Bronchial epithelial cell (primary cell): Measurements from ENCODE around the gene STK11. TPM values are rescaled to one million over a fixed set of nuclear protein-coding genes. Genes with fewer than 3 reads are reported as not detected.

Experiments used
- DNase-seq: peaks from one replicate; pipeline ENCODE4 v3.0.0-alpha.2; 2010; ENCODE audit warnings: low read depth
- FAIRE-seq: peaks from 2 replicates; lab custom pipeline; 2011; peaks lifted over from hg19 to GRCh38; lab: Jason Lieb, UNC
- H3K27me3 ChIP-seq: 2 replicates; pipeline ENCODE4 v1.5.1; 2011; ENCODE audit warnings: low read length; ENCODE audit not compliant: control insufficient read depth, insufficient read depth
- H3K36me3 ChIP-seq: 2 replicates; pipeline ENCODE4 v1.5.1; 2011; ENCODE audit warnings: low read length; ENCODE audit not compliant: control insufficient read depth, insufficient read depth
- H3K4me3 ChIP-seq: 2 replicates; pipeline ENCODE4 v1.5.1; 2011; ENCODE audit warnings: mild to moderate bottlenecking, low read depth, low read length, control low read depth
- total RNA-seq: library from RNA; depleted of rRNA; stranded (reverse); fragments of >200 nt; gene quantifications from 2 replicates; pipeline ENCODE4 v1.2.1, GENCODE V29; 2014
- TF ChIP-seq, protein P1 (sequence below): IDR thresholded peaks from 2 replicates; pipeline ENCODE4 v1.5.1; 2011; ENCODE audit warnings: mild to moderate bottlenecking, moderate library complexity, low read length, control low read depth, inconsistent platforms; ENCODE audit not compliant: insufficient read depth, severe bottlenecking

The STK11 gene
- total RNA-seq, 1 donor from 2014 or later, result 117 TPM

DNA sequence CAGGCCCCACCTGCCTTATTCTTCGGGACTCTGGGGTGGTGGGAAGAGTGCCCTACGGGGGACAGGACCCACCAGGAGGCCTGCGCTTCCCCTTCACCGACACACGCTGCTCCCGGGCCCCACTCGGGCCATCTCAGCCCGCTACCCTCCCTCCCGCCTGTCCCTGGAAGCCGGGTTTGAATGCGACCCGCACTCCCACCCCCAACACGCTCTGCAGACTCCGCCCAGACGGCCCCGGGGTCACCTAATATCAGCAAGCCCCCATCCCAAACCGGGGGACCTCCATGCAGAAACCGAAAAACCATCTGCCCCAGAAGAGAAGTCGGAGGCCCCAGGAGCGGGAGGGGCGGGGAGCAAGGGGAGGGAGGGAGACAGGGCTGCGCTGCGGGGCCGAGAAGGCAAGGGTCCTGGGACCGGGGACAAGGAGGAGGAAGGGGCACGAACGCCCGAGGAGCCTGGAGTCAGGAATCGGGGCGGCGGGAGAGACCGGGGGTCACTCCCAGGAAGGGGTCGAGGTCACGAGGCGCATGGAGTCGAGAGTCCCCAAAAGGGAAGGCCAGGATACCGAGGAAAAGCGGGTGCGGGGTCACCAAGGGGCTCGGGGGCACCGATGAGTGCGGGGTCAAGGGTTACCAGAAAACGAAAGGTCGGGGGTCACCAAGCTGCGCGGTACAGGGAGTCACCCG is 32.3 kb upstream of the STK11 start:
- DNase-seq, result no peak
- FAIRE-seq, result no peak

DNA sequence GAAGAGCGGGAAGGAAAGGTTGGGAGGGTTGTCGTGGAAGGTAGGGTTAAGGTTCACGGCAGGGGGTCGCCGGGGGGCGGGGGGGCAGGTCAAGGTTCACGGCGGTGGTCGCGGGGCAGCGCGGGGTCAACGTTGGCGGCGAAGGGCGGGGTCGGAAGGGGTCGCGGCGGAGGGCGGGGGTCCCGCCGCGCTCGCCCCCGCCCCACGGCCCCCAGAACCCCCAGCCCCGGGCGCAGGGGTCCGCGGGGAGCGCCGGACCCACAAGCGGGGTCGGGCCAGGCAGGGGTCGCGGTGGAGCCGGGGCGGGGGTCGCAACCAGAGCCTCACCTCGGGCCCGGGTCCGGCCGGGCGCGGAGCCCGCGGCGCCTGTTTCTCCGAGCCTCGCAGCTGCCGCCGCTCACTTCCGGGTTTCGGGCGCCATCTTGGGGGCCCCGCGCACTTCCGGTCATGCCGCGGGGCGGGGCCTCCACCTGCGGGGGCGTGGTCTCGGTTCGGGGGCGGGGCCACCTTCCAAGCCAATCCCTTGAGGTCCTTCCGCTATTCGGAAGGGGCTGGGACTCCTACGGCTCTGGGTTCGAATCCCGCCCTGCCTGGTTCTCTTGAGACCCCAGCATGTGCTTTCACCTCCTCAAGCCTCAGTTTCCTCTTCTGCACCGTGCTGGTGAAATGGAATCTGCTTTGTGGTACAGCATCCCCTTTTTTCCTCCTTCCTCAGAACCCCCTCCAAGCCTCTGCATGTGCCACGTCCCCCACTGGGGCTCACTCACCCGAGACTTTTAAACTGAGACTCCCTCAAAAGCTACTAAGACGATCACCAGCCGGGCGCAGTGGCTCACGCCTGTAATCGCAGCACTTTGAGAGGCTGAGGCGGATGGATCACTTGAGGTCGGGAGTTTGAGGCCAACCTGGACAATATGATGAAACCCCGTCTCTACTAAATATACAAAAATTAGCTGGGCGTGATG is 31.5 kb upstream of the STK11 start, which contains the start of gene SBNO2:
Gene SBNO2 (minus strand): TSS at position 424 of the 965 bp plus-strand sequence. CDS start 19,992 bp downstream, outside the sequence.
- FAIRE-seq (no peak), DNase-seq (peak; percentile 51)
- H3K27me3 ChIP-seq, result no peaks in the 10 kb centered on the region
- no peaks in the 10 kb centered on the region for H3K36me3 ChIP-seq
- peak within 1 kb of the TSS; percentile 87 for H3K4me3 ChIP-seq
- TF ChIP-seq, protein P1, sequence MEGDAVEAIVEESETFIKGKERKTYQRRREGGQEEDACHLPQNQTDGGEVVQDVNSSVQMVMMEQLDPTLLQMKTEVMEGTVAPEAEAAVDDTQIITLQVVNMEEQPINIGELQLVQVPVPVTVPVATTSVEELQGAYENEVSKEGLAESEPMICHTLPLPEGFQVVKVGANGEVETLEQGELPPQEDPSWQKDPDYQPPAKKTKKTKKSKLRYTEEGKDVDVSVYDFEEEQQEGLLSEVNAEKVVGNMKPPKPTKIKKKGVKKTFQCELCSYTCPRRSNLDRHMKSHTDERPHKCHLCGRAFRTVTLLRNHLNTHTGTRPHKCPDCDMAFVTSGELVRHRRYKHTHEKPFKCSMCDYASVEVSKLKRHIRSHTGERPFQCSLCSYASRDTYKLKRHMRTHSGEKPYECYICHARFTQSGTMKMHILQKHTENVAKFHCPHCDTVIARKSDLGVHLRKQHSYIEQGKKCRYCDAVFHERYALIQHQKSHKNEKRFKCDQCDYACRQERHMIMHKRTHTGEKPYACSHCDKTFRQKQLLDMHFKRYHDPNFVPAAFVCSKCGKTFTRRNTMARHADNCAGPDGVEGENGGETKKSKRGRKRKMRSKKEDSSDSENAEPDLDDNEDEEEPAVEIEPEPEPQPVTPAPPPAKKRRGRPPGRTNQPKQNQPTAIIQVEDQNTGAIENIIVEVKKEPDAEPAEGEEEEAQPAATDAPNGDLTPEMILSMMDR, result no peak

More for the DNA sequence above, 32.3 kb upstream of the STK11 start:
- H3K4me3 ChIP-seq, result peak overlapping the region; percentile 87
- TF ChIP-seq, protein P1, result no peak
- H3K36me3 ChIP-seq, result no peaks in the 10 kb centered on the region
- H3K27me3 ChIP-seq, result no peaks in the 10 kb centered on the region

DNA sequence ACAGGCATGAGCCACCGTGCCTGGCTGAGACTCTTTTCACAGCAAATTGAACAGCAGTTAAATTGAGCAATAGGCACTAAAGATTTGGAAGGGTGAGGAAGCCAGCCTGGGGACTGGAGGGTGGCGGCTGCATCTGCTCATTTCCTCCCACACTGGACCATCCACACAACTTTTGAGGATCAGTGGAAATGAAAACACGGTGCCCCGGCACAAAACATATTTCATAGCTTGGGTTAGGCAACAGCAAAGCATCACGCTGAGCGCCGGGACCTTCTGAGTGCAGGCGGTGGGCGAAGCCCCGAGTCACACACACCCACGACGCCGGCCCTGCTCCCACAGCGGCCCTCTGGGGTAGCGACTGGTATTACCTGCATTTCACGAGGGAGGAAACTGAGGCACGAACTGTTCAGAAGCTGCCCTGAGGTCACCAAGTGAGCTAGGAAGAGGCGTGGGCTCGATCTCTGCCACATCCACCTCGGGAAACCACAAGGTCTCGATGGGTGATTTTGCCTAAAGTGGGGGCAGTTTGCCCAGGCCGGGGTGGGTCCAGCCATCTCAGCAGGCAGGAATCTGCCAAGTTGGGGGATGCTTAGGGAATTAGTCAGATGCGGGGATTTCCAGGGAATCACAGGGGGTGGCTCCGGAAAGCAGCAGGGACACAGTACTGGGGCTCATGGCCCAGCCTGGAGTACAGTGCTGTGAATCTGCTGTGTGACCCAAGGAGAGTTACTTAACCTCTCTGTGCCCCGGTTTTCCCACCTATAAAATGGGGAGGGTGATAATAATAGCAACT is 28.1 kb upstream of the STK11 start:
- TF ChIP-seq, protein P1, result peak; percentile 44
- Histone ChIP-seq H3K36me3 (no peaks in the 10 kb centered on the region), H3K4me3 (no peak overlapping the region), H3K27me3 (no peaks in the 10 kb centered on the region)
- DNase-seq, result peak; percentile 96
- no peak for FAIRE-seq

DNA sequence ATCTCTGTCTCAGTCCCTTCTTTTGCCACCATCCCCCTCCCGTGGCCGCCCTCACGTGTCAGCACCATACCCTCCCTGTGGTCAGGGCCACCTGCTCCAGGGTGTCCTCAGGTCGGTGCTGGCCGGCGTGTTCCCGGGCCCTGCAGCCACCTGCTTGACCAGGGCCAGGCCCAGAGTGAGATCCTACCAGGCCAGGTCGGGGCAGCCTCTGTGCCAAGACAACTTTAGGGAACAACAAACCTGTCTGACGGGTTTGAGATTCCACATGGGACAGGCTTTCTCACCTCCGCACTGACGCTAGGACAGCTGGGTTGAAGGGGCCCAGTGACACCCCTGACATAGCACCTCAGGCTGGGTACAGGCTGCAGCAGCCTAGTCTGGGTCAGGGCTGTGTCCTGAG is 24.0 kb upstream of the STK11 start:
- DNase-seq (peak; percentile 73), FAIRE-seq (no peak)
- Histone ChIP-seq H3K27me3 (no peaks in the 10 kb centered on the region), H3K36me3 (no peaks in the 10 kb centered on the region), H3K4me3 (no peak overlapping the region)
- TF ChIP-seq, protein P1, result no peak

DNA sequence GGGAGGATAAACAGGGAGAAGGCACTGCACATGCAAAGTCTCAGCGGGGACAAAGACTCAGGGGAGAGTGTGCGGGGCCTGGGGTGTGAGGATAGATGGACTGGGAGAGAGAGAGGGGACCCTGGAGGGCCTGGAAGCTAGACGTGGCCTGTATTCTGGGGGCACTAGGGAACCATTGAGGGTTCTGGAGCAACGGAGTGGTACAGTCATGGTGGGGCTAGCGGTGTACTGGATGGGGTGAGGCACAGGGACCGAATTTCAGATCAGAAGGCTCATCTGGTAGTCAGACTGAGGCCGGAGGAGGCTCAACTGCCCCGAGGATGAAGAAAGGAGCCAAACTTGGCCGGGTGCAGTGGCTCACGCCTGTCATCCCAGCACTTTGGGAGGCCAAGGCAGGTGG is 23.5 kb upstream of the STK11 start:
- DNase-seq (no peak), FAIRE-seq (no peak)
- Histone ChIP-seq H3K4me3 (no peak overlapping the region), H3K27me3 (no peaks in the 10 kb centered on the region), H3K36me3 (no peaks in the 10 kb centered on the region)
- TF ChIP-seq, protein P1, result no peak
